Activated CD8-positive, alpha-beta memory T cell treated with anti-CD3 and anti-CD28 coated beads, Interleukin-2, amount 50 U/mL, for 4 hours (primary cell): ENCODE results near the gene LSAMP.

Experiments
- DNase-seq: peaks from one replicate; pipeline ENCODE4 v3.0.0-alpha.2; 2020

LSAMP gene

DNA sequence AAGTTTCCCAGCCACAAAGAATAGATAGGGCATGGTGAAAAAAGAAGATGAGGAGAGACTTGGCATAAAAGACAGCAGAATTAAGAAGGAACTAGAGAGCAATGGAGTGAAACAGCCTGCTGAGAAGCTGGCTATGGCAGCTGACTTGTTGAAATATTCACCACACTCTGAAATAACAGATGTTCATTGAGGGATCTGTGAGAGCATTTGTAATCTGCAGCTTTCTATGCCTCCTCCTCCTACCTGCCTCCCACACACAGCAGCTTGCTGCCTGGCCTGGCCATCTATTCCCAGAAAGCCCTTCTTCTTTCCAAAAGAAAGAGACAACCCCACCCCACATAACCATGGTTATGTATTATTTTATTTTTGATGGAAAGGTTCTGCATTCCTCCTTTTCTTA, 518.1 kb downstream of the LSAMP start:
- no peak for DNase-seq

DNA sequence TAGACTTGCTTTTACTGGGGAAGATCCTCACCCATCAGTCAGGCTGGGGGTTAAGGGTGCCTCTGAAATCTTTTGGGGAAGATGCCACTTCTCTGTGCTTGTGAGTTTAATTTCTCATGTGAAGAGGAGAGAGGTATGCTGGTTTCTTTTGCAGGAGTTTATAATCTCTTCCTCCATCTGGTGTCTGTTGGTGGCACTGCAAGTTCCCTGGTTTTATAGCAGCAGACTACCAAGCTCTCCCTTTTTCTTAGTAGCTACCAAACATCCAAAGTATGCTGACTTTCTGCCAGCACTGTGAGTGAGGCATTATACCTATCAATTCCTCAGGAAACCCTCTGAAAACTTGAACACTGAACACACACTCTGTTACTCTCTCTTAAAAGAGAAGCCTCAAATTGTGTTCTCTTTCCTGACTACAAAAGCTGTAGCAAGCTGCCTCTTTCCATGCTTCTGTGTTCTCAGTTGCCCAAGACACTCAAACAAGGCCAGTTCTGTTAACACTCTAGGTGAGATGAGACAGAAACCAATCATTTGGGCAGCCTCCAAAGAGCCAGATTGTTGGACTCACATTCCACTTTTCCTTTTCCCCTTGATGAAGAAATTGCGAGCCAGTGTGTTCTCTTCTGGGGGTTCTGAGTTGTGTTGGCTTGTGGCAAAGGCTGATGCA, 522.5 kb downstream of the LSAMP start:
- no peak for DNase-seq

DNA sequence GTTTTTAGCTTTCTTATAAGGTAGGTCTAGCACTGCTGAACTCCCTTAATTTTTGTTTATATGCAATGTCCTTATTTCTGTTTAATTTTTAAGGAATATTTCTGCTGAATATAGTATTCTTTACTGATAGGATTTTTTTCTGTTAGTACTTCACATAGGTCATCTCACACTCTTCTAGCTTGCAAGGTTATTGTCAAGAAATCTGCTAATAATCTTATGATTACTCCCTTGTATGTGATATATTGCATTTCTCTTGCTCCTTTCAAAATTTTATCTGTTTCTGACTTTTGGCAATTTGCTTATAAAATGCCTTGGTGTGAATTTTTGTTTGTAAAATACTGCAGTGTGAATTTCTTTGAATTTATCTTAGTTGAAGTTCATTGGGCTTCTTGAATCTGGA, 523.6 kb downstream of the LSAMP start:
- no peak for DNase-seq

DNA sequence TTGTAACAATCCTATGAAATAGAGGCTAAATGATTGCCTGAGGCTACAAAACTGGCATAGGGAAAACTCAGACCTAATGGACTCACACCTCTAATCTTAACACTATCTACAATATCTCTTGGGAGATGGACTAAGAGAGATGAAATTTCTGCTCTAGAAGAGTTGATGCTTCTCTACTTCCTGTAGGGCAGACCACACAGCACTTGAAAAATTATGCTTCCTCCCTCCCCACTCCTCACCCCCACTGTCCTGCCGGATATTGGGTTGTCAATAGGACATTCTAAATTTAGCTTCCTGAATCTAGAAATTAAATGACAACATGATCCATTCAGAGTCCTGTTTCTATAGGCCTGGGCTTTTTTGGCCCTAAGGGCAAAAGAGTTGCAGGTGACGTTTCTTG, 526.4 kb downstream of the LSAMP start:
- no peak for DNase-seq

DNA sequence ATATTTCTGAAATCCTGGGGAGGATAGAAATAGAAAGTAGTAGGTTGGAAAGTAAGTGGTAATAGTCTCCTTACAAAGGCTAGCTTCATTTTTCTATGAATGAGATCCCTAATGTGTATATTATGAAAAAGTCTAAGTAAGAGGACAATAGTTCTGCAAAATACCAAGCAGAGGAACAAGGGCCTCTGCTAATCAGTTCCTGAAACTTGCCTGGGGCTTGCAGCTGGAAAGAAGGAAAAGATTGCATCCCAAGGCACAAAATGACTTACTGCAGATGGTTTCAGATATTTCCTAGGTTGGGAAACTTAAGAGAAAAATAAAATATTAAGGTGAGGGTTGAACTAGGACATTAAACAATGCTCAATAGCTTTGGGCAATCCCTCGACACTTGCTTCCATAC, 528.4 kb downstream of the LSAMP start:
- DNase-seq = no peak

DNA sequence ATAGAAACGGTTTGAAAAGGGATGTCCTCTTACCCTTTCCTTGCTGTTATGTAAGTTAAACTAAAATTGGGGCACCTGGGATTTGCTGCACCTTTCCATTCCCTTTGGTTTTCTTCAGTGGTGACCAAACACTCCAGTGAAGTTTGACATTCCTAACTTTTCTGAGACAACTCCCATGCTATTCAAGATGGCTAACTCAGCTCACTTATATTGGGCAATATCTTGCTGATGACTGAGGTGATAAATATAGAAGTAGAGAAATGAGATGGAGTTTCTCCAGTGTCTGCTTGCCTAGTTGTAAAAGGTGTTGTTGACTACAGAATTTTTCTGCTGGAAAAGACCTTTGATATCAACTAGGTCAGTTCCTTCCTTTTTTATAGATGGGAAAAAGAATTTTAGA, 530.2 kb downstream of the LSAMP start:
- no peak for DNase-seq

DNA sequence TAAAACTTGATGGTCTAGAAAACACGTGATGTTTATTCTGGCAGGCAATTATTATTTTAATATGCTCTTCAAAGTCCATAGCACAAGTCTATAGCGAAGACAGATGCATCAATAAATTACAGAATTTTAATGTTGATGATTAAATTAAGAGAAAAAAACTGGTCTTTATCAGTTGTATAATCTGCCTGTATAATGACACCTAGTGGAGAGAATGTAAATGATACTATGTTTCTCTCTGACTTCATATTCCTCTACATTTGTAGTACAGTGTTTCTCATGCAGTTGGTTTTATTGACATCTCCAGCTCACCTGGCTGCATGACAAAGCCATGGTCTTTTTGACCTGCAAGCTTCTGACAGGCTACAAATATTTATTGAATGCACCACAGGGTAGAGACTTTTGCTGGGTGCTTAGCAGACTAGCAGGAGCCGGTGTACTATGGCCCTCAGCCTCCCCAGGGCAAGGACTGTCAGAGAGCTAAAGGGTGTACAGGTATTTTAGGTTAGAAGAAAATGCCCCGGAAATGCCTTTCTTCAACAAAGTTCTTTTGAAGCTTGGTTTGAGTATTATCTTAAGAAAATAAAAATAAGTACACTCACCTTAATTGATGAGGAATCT, 532.1 kb downstream of the LSAMP start:
- no peak for DNase-seq

DNA sequence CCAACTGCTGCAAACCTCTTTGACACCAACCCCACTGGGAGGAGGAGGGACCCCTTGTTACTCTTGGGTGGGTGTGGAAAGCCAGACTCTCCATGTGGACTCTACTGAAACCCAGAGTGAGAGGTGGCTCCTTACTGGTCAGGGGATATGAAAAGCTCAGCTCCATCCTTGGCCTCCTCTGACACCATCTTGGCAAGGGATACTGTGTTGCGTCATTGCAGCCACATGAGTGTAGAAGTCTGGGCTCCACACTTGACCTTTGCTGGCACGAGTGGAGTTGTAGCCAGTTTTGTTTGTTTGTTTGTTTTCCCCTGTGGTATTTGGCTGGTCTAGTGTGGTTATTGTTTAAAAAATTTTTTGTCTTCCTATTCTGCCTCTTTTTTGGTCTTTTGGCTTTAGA, 532.9 kb downstream of the LSAMP start:
- no peak for DNase-seq

DNA sequence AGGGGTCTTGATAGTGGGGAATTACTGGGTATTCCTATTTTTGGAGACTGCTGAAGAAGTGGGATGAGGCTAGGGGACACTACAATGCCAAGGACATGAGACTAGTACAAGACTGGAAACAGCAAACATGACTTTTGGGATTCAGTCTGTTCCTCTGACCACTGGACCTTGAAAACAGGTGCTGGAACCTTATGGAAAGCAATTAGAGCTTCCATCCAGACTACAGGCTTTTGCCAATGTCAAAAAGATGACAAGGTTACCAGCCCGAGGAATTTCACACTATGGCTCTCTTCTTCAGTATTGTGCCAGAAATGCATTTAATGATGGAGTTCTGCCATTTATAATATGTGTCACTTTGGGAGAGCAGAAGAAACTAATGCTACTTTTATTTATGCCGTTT, 539.4 kb downstream of the LSAMP start:
- DNase-seq = no peak

DNA sequence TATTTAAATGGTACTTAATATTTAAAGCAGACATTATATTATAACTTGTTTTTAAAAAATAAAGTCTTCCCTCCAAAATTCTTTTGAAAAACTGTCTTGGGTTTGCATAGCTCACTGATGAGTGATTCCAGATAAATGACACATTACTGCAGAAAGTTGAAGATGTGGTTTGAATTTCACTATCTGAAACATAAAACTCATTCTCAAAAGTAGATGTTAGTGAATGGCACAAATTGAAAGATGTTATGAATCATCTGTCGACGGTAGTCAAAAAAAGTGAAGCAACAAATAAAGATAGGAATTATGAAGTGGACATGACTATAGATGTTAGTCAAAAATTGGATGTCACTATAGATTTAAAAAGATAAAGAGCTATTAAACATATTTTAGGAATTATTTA, 541.4 kb downstream of the LSAMP start:
- DNase-seq = no peak

DNA sequence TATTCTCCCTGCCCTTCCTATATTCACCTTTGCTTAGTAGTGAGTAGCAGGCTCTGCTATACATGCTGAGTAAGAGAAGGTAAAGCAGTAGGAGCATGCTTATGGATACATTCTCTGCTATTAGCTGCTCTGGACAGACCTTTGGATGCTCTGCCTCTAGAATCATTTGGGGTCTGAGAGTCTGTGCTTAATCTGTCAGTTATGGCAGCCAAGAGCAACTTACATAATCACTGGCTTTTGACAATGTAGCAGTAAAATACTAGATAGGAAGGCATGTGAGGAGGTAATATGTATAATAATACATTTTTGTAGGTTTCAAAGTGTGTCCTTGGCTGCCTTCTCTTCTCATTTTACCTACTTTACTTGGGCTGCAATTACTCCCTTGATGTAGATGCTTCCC, 544.3 kb downstream of the LSAMP start:
- DNase-seq = no peak

DNA sequence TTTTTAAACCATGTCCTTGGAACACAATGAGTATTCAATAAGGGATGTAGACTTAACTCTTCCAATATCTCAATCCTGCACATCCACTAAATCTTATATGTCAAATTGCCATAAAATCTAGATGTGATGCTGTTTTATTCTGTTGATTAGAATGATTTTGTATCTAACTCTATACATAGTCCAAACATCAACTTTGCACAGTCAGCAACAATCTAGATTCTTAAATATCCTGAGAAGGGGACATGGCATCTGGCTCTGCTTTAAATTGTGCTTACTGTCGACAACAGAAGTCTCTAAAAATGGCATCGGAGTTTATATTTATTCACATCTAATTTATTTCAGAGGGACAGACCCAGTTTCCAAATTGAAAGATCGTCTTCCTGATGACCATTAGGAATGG, 545.8 kb downstream of the LSAMP start:
- no peak for DNase-seq

DNA sequence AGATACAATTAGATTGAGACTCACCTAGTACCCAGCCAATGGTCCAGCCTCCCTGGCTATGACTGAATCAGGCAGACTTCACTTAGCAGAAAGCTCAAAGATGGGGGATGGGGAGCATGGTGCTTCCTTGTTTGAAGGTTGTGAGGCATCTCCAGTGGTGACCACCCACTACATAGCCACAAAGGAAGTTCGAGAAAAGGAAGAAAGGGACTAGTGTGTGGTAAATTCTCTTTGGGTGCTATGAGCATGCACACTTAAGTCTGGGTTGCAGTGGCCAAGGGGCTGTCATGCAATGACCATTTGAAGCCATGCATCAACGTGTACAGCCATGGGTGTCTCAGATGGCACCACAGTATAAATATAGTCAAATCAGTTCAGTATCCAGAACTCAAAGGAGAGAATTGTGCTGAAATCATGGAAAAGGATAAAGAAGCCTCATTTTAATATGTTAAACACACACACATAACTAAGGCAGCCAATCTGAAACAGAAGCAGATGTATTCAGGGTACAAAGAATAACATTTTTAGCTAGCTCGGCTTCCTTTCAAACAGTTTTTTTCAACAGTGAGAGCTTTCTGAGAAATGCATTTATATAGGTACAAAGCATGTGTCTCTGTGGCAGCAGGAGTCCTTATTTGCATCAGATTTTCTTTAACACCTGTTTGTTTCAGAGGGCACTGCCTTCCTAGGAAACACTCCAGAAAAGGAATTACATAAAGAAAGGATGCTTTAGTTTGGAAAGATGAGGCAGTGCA, 546.5 kb downstream of the LSAMP start:
- no peak for DNase-seq

DNA sequence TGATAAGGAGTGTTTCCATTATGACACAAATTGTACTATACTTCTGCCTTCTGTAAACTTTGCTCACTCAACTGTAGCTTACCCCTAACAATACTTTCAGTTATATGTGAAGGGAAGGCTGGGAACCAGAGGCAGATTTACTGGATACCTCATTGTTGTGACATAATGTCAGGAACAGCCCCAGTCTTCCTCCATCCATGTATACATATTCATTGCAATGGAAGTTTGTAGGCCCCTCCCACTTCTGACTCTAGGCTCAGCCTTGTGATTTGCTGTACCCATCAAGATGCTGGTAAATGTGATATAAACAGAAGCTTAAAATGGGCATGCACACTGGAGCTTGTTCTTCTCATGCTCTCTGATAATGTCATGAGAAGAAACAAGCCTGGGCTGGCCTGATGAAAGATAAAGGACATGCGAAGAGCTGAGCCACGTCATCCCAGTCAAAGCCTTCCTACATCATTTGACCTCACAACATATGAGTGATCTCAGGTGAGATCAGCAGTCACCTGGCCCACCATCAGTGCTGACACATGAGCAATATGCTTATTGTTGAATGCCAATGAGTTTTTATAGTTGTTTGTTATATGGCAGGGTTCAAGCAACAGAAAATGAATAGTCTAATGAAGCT, 554.2 kb downstream of the LSAMP start:
- DNase-seq = no peak

DNA sequence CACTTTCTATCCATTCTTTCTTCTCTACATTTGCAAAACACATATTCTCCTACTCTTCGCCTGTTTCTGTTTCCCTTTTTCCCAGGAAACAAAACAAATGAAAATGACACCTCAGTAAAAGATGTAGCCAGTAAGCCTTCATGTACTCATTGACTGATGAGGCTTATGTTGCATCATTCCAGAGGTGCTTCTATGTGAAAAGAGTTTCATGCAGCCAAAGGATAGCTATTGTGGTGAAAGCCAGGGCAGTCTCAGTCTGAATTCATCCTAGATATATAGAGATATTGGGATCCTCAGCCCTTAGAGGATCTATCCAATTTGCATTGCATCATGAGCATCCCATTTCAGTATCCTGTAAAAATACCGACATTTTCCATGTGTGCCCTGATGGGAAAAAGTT, 554.7 kb downstream of the LSAMP start:
- no peak for DNase-seq

DNA sequence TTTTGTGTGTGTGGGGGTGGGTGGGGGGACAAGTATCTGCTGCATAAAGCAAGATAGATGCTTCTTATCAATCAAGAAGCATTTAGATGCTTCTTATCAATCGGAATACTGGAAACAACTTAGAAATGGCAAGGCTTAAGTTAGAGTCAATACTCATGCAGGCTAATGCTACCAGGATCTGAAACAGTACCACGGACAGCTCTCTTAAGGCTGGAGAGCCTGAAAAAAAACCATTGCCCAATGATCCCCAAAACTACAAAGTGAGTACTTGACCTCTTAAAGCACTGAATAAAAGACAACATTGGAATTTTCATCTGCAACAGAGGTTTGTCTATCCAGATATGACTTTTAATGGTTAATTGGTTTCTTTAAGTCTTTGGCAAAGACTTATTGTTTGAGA, 559.7 kb downstream of the LSAMP start:
- DNase-seq = no peak

DNA sequence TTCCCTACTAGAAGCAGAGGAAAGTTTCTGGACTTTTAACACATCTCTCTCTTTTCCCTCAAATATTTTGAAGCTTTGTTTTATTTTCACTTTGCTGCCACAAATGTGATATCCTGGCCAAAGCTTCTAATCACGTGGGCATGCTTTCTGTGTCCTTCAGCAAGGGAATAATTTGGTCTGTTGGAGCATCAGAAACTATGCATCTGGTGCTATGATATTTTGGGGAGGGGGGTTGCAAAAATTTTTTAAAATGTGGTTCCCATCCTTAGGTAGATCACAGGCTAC, 567.7 kb downstream of the LSAMP start:
- DNase-seq = no peak

DNA sequence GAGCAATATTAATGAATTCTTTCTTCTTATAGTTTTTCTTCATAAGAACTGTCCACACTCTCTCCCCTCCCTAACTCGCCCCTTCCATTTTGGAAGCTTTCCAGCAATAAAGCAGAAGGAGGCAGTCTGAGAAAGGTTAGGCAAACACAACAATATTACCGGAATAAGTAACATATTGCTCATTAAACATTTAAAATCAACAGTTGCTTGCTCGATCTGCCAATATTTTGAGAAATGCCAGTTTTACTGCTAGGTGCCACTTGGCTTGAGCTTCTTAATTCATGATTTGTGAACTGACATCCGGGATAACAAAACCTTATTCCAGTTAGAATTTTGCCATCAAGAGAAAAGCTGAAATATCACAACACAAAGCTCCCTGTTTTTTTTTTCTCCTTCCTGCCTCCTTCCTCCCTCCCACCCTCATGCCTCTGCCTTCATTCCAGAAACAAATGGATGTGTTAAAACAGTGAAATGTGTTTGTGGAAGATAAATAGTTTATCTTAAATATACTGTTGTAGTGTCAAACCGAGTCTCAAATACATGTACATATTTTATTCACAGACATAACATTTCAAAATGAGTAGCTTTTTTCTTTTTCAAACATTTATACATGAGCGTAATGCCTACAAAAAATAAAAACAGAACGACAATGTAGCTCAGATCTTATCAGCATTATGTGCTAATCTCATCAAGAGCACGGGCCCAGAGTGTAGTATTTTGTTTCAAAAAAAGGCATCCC, 568.2 kb downstream of the LSAMP start:
- DNase-seq = no peak

DNA sequence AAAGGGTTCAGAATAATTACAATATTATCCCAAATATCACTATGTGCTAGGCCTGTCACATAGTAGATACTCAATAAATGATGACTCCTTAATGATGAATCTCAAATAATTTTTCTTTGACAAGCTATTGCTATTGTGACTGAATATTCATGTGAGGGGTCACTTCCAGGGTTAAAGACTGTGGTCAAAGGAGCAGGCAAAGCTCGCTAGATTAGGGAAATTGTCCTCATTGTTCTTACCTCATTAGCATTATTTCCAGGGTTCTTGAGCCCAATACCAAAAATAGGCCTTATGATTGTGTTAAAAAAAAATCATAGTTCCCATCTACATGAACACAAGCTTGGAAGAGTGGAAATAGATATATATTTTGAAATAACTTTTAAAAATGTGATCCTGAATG, 569.8 kb downstream of the LSAMP start:
- no peak for DNase-seq

DNA sequence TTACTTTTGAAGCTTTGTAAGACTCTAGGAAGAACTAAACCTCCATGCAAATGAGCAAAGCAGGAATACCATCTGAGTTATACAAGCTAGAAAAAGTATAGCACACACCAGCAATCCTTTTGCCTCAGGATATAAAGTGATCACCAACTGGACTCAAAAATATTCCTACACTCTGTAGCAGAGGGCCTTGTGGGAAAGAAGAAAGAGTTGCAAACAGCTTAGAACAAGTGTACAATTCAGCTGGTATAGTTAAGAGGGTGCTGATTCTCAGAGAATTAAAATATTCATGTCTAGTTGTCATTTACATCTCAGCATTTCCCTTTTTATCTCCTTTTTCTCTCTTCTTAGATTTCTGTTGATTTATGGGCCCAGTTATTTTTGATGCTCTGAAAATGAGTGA, 573.6 kb downstream of the LSAMP start:
- DNase-seq = no peak

DNA sequence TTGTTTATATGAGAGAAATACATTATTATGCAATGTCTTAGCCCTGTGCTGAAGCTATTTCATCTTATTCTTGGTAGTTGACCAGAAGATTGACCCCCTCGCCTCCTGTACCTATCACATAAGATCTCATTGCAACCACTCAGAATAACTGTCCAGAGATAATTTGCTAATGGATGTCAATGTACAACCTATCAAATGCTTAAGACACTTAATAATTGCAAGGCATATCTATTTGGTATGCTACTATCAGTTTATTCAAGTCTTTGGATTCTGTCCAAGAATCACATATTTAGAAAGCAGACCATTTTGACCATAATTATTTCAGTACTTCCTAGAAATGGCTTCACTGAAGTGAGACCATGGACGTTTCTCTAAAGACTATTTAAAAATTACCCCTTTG, 580.4 kb downstream of the LSAMP start:
- DNase-seq = no peak

DNA sequence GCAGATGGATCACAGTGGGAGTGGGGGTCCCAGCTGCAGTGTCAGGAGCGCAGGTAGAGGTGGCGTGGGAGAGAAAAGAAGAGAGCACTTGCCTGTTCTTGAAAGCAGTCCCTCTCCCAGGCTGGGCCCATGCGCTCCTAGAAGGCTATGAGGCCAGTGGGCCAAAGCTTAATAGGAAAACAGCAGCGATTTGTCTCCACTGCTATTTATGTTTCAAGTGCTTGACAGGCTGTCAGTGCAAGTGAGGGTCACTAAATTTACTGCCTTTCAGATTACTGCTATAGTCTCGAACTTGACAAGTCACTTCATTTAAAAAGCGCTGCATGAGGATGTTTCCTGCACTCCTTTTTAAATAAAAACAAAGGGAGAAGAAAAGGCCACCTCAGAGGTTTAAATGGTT, 582.4 kb downstream of the LSAMP start:
- DNase-seq = no peak

DNA sequence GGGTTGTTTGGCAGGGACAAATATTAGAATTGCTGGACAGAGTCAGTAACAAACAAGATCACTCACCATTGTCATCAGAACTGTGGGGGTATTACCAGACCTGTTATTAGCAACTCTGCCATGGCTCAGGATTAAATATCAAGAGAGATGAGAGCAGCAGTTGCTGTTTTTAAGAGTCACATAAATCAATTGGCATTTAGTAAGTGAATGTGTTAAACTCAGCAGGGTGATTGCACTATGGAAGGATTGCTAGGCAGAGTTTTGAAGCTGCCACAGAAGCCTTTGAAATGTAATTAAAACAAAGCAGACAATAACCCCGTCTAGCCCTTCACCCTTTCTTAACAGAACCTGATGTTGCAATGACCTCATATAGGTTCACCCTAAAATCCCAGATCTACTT, 583.2 kb downstream of the LSAMP start:
- no peak for DNase-seq
